IMR-90 (cell line): Measurements from ENCODE around the gene KIAA1143.

Source experiments
- BHLHE40 ChIP-seq: fragments of 150-350 bp; IDR thresholded peaks from 2 replicates; pipeline ENCODE4 v1.6.1; 2016; ENCODE audit warnings: mild to moderate bottlenecking, low read depth, low read length
- CEBPB ChIP-seq: IDR thresholded peaks from 2 replicates; pipeline ENCODE4 v1.6.1; 2012; ENCODE audit warnings: low read depth, low read length, improper control_type of control experiment
- CHD1 ChIP-seq: IDR thresholded peaks from 2 replicates; pipeline ENCODE4 v1.6.1; 2012; ENCODE audit warnings: low read depth, low read length, improper control_type of control experiment
- CTCF ChIP-seq: conservative IDR thresholded peaks from 2 replicates; pipeline ENCODE4 v1.5.1; 2012; ENCODE audit warnings: mild to moderate bottlenecking, low read depth, low read length, improper control_type of control experiment
- FOS ChIP-seq: fragments of 150-350 bp; IDR thresholded peaks from 2 replicates; pipeline ENCODE4 v1.6.1; 2016; ENCODE audit warnings: low read depth, low read length
- MAZ ChIP-seq: IDR thresholded peaks from 2 replicates; pipeline ENCODE4 v1.6.1; 2012; ENCODE audit warnings: low read depth, mild to moderate bottlenecking, low read length, improper control_type of control experiment, moderate library complexity, borderline replicate concordance
- MXI1 ChIP-seq: IDR thresholded peaks from 2 replicates; pipeline ENCODE4 v1.6.1; 2012; ENCODE audit warnings: low read depth, mild to moderate bottlenecking, low read length, moderate library complexity, borderline replicate concordance
- POLR2A ChIP-seq: IDR thresholded peaks from 2 replicates; pipeline ENCODE4 v1.6.1; 2012; ENCODE audit warnings: mild to moderate bottlenecking, low read depth, low read length
- RAD21 ChIP-seq: IDR thresholded peaks from 2 replicates; pipeline ENCODE4 v1.6.1; 2012; ENCODE audit warnings: low read length, improper control_type of control experiment
- RCOR1 ChIP-seq: IDR thresholded peaks from 2 replicates; pipeline ENCODE4 v1.6.1; 2012; ENCODE audit warnings: mild to moderate bottlenecking, low read length, improper control_type of control experiment; ENCODE audit not compliant: insufficient replicate concordance
- RFX5 ChIP-seq: IDR thresholded peaks from 2 replicates; pipeline ENCODE4 v1.8.0; 2012; ENCODE audit warnings: low read depth, mild to moderate bottlenecking, low read length, moderate library complexity
- SMC3 ChIP-seq: fragments of 150-350 bp; IDR thresholded peaks from 2 replicates; pipeline ENCODE4 v1.6.1; 2016; ENCODE audit warnings: low read depth, mild to moderate bottlenecking, antibody characterized with exemption, low read length, moderate library complexity
- TF ChIP-seq, protein P1 (sequence below): fragments of 150-350 bp; IDR thresholded peaks from 2 replicates; pipeline ENCODE4 v1.6.1; 2017; ENCODE audit warnings: mild to moderate bottlenecking, antibody characterized with exemption, low read length, low read depth

GRCh38 chr3:44795197-44795596, 33.8 kb upstream of the KIAA1143 start:
- TF ChIP-seq CTCF, result no peak
- no peak for TF ChIP-seq POLR2A
- TF ChIP-seq CEBPB, result no peak
- TF ChIP-seq CHD1, result no peak
- no peak for TF ChIP-seq MXI1
- no peak for TF ChIP-seq MAZ
- TF ChIP-seq BHLHE40, result no peak
- TF ChIP-seq RFX5, result no peak
- no peak for TF ChIP-seq SMC3
- TF ChIP-seq RAD21, result no peak
- TF ChIP-seq, protein P1, sequence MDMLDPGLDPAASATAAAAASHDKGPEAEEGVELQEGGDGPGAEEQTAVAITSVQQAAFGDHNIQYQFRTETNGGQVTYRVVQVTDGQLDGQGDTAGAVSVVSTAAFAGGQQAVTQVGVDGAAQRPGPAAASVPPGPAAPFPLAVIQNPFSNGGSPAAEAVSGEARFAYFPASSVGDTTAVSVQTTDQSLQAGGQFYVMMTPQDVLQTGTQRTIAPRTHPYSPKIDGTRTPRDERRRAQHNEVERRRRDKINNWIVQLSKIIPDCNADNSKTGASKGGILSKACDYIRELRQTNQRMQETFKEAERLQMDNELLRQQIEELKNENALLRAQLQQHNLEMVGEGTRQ, result no peak
- no peak for TF ChIP-seq FOS
- no peak for TF ChIP-seq RCOR1
